ENCODE results near the gene ZNF628. TPM values are rescaled to one million over a fixed set of nuclear protein-coding genes. Genes with fewer than 3 reads are reported as not detected.

Gene ZNF628
- total RNA-seq, 1 experiment from 2014 or later = 16.7 TPM

DNA sequence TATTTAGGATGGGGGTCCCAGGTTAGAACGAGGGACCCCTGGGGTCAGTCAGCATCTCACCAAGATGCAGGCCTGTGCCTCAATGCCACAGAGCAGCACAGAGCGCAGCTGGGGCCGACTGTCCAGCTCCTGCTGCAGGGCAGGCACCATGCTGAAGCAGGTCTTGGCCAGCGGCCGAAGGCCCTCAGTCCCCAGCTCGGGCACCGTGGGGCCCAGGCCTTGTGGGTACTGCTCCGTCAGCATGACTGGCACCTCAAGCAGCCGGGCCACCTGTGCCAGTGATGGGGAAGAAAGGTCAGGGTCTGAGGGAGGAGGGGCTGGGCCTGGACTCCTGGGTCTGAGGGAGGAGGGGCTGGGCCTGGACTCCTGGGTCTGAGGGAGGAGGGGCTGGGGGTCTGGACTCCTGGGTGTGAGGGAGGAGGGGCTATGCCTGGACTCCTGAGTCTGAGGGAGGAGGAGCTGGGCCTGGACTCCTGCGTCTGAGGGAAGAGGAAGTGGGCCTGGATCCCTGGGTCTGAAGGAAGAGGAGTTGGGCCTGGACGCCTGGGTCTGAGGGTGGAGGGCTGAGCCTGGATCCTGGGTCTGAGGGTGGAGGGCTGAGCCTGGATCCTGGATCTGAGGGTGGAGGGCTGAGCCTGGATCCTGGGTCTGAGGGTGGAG is 20.7 kb upstream of the ZNF628 start:
- POLR2A ChIA-PET (ENCODE audit: low non-redundant PET) = no interaction called here
- BruUV-seq (replicated peaks) = no TSS peak
- no peaks in the 10 kb centered on the region for H3K9me3 ChIP-seq (ENCODE audit: low read depth, low read length, poor library complexity, severe bottlenecking)

DNA sequence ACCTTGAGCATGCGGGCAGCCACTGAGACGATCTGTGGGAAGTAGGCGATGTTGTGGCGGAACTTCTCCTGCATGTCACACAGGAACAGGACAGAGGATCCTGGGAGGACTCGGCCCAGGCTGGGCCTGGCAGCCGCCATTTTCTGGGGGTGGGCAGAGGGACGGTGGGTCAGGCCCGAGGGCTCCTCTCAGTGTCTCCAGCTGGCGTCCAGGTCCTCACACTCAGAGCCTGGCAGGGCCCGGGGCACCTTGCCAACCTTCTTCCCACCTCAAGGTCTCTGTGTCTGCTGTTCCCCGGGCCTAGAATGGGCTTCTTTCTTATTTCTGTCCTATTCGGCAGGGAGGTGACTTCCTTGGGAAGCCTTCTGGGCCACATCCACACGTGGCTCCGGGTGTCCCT is 20.1 kb upstream of the ZNF628 start:
- Histone ChIP-seq H3K36me3 (ENCODE audit: insufficient read depth, low read length, poor library complexity, severe bottlenecking) (no peaks in the 10 kb centered on the region), H3K4me3 (ENCODE audit: low read depth, low read length, poor library complexity, severe bottlenecking) (no peak overlapping the region), H3K9me3 (ENCODE audit: low read depth, low read length, poor library complexity, severe bottlenecking) (no peaks in the 10 kb centered on the region), H3K27ac (ENCODE audit: low read depth, low read length, poor library complexity, severe bottlenecking) (no peak overlapping the region), H3K4me1 (ENCODE audit: insufficient read depth, low read length, poor library complexity, severe bottlenecking) (peaks cover 45% of the 10 kb centered on the region), H3K27me3 (replicated peaks; ENCODE audit: insufficient read depth, low read depth, low read length, poor library complexity) (peaks cover 11% of the 10 kb centered on the region)
- intact Hi-C loops (cut with micrococcal nuclease; ENCODE audit: unreplicated experiment) = no loop called here
- no TSS peak for BruUV-seq (replicated peaks)
- TF ChIP-seq EZH2 (IDR thresholded peaks at IDR 0.05; ENCODE audit: borderline replicate concordance, low read depth, low read length, poor library complexity, severe bottlenecking) = no peak
- TF ChIP-seq, protein P1, sequence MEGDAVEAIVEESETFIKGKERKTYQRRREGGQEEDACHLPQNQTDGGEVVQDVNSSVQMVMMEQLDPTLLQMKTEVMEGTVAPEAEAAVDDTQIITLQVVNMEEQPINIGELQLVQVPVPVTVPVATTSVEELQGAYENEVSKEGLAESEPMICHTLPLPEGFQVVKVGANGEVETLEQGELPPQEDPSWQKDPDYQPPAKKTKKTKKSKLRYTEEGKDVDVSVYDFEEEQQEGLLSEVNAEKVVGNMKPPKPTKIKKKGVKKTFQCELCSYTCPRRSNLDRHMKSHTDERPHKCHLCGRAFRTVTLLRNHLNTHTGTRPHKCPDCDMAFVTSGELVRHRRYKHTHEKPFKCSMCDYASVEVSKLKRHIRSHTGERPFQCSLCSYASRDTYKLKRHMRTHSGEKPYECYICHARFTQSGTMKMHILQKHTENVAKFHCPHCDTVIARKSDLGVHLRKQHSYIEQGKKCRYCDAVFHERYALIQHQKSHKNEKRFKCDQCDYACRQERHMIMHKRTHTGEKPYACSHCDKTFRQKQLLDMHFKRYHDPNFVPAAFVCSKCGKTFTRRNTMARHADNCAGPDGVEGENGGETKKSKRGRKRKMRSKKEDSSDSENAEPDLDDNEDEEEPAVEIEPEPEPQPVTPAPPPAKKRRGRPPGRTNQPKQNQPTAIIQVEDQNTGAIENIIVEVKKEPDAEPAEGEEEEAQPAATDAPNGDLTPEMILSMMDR (conservative IDR thresholded peaks at IDR 0.05; ENCODE audit: low read depth, low read length) = no peak
- DNase-seq (ENCODE audit: low spot score) = no peak
- POLR2A ChIA-PET (ENCODE audit: low non-redundant PET) = no interaction called here
- CTCF ChIA-PET = no interaction called here

More for the DNA sequence above, 20.7 kb upstream of the ZNF628 start:
- no peak for DNase-seq (ENCODE audit: low spot score)
- H3K4me3 ChIP-seq (ENCODE audit: low read depth, low read length, poor library complexity, severe bottlenecking) = no peak overlapping the region
- H3K27ac ChIP-seq (ENCODE audit: low read depth, low read length, poor library complexity, severe bottlenecking) = no peak overlapping the region
- TF ChIP-seq, protein P1 (conservative IDR thresholded peaks at IDR 0.05; ENCODE audit: low read depth, low read length) = no peak
- TF ChIP-seq EZH2 (IDR thresholded peaks at IDR 0.05; ENCODE audit: borderline replicate concordance, low read depth, low read length, poor library complexity, severe bottlenecking) = no peak
- no peaks in the 10 kb centered on the region for H3K36me3 ChIP-seq (ENCODE audit: insufficient read depth, low read length, poor library complexity, severe bottlenecking)
- intact Hi-C loops (cut with micrococcal nuclease; ENCODE audit: unreplicated experiment) = no loop called here
- CTCF ChIA-PET = no interaction called here
- H3K4me1 ChIP-seq (ENCODE audit: insufficient read depth, low read length, poor library complexity, severe bottlenecking) = peaks cover 41% of the 10 kb centered on the region
- peaks cover 18% of the 10 kb centered on the region for H3K27me3 ChIP-seq (replicated peaks; ENCODE audit: insufficient read depth, low read depth, low read length, poor library complexity)

DNA sequence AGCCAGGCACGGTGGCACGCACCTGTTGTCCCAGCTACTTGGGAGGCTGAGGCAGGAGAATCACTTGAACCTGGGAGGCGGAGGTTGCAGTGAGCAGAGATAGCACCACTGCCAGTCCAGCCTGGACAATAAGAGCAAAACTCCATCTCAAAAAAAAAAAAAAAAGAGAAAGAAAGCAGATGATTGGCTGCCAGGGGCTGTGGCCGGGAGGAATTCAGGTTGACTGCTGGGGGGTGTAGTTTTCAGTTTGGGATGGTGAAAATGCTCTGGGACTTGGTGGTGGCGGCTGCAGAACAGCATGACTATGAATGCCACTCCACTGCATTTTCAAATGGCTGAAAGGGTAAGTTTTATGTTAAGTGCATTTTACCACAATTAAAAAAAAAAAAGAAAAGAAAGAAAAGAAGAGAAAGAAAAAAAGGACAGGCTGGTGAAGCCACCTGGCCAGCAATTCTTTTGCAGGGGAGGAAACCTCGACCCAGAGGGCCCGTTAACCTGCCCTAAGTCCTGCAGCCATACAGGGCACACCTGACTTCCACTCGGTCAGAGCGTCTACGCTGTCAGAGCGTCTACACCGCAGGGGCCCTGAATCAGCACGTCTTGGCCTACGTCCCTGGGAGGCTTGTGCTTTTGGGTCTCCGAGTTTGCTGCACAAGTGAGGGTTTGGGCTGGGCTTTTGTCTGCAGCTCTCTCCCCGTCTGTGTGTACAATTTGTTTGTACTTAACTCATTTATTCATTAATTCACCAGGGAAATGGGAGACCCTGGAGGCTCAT is 18.5 kb upstream of the ZNF628 start:
- POLR2A ChIA-PET (ENCODE audit: low non-redundant PET) = no interaction called here

More for the DNA sequence above, 18.5 kb upstream of the ZNF628 start:
- no TSS peak for BruUV-seq (replicated peaks)
- TF ChIP-seq, protein P1 (conservative IDR thresholded peaks at IDR 0.05; ENCODE audit: low read depth, low read length) = no peak
- TF ChIP-seq EZH2 (IDR thresholded peaks at IDR 0.05; ENCODE audit: borderline replicate concordance, low read depth, low read length, poor library complexity, severe bottlenecking) = no peak
- CTCF ChIA-PET = no interaction called here
- DNase-seq (ENCODE audit: low spot score) = no peak
- Histone ChIP-seq H3K36me3 (ENCODE audit: insufficient read depth, low read length, poor library complexity, severe bottlenecking) (no peaks in the 10 kb centered on the region), H3K27ac (ENCODE audit: low read depth, low read length, poor library complexity, severe bottlenecking) (no peak overlapping the region), H3K9me3 (ENCODE audit: low read depth, low read length, poor library complexity, severe bottlenecking) (no peaks in the 10 kb centered on the region), H3K4me1 (ENCODE audit: insufficient read depth, low read length, poor library complexity, severe bottlenecking) (peaks cover 38% of the 10 kb centered on the region), H3K27me3 (replicated peaks; ENCODE audit: insufficient read depth, low read depth, low read length, poor library complexity) (no peaks in the 10 kb centered on the region), H3K4me3 (ENCODE audit: low read depth, low read length, poor library complexity, severe bottlenecking) (no peak overlapping the region)
- intact Hi-C loops (cut with micrococcal nuclease; ENCODE audit: unreplicated experiment) = no loop called here

Data from A673 (cell line).